GM23338 (cell line): ENCODE measurements around the gene TRIB2. TPM values are rescaled to one million over a fixed set of nuclear protein-coding genes. Genes with fewer than 3 reads are reported as not detected.

ENCODE experiments used
- ATAC-seq: fragments of 200-7000 bp; cut with Tn5 transposase; 3 replicates; pipeline ENCODE4 v1.9.1; 2020
- DNase-seq: peaks from one replicate; pipeline ENCODE4 v3.0.0-alpha.2; 2015; ENCODE audit warnings: low spot score
- H2AFZ ChIP-seq: fragments of 200-600 bp; sonication (generic); 2 replicates; pipeline ENCODE4 v1.8.0; 2016; ENCODE audit warnings: antibody characterized with exemption, mild to moderate bottlenecking, moderate library complexity
- H3F3A ChIP-seq: fragments of 200-600 bp; sonication (generic); replicated peaks from 2 replicates; pipeline ENCODE4 v1.8.0; 2017; ENCODE audit warnings: antibody characterized with exemption, mixed run types, low read depth
- H3K27ac ChIP-seq: fragments of 200-600 bp; sonication (generic); 2 replicates; pipeline ENCODE4 v1.6.1; 2016; ENCODE audit warnings: low read depth
- H3K27me3 ChIP-seq: fragments of 200-600 bp; sonication (generic); 2 replicates; pipeline ENCODE4 v1.8.0; 2016; ENCODE audit warnings: mild to moderate bottlenecking, mixed run types, moderate library complexity; ENCODE audit not compliant: insufficient read depth
- H3K36me3 ChIP-seq: fragments of 200-600 bp; sonication (generic); 2 replicates; pipeline ENCODE4 v1.8.0; 2016; ENCODE audit warnings: mild to moderate bottlenecking; ENCODE audit not compliant: insufficient read depth
- H3K4me1 ChIP-seq: fragments of 200-600 bp; sonication (generic); 2 replicates; pipeline ENCODE4 v1.8.0; 2016; ENCODE audit warnings: mild to moderate bottlenecking, moderate library complexity; ENCODE audit not compliant: insufficient read depth
- H3K4me2 ChIP-seq: fragments of 200-600 bp; sonication (generic); 2 replicates; pipeline ENCODE4 v1.7.1; 2017; ENCODE audit warnings: mixed run types
- H3K4me3 ChIP-seq: fragments of 200-600 bp; sonication (generic); 2 replicates; pipeline ENCODE4 v1.6.1; 2016; ENCODE audit warnings: mixed run types
- H3K79me2 ChIP-seq: fragments of 200-600 bp; sonication (generic); replicated peaks from 2 replicates; pipeline ENCODE4 v1.8.0; 2017; ENCODE audit warnings: mild to moderate bottlenecking; ENCODE audit not compliant: insufficient read depth
- H3K9me2 ChIP-seq: fragments of 200-600 bp; sonication (generic); 2 replicates; pipeline ENCODE4 v1.8.0; 2017; ENCODE audit not compliant: insufficient read depth
- H4K20me1 ChIP-seq: fragments of 200-600 bp; sonication (generic); replicated peaks from 2 replicates; pipeline ENCODE4 v1.8.0; 2017; ENCODE audit warnings: mild to moderate bottlenecking; ENCODE audit not compliant: insufficient read depth
- H3K27ac Mint-ChIP-seq: 2 replicates; pipeline ENCODE4 v1.8.0; 2020; ENCODE audit warnings: inconsistent platforms, mild to moderate bottlenecking, moderate library complexity, mixed read lengths
- H3K27me3 Mint-ChIP-seq: 3 replicates; pipeline ENCODE4 v1.8.0; 2022; ENCODE audit warnings: low read depth, mild to moderate bottlenecking, moderate library complexity, mixed read lengths, inconsistent platforms; ENCODE audit not compliant: insufficient read depth, poor library complexity
- H3K36me3 Mint-ChIP-seq: 3 replicates; pipeline ENCODE4 v1.8.0; 2021; ENCODE audit warnings: low read depth, mild to moderate bottlenecking, inconsistent platforms, moderate library complexity, mixed read lengths
- H3K4me1 Mint-ChIP-seq: 3 replicates; pipeline ENCODE4 v1.8.0; 2020; ENCODE audit warnings: mild to moderate bottlenecking, inconsistent platforms, mixed read lengths
- H3K4me3 Mint-ChIP-seq: 3 replicates; pipeline ENCODE4 v1.8.0; 2021; ENCODE audit warnings: moderate library complexity, mild to moderate bottlenecking, inconsistent platforms, mixed read lengths
- H3K9me3 Mint-ChIP-seq: 3 replicates; pipeline ENCODE4 v1.8.0; 2020; ENCODE audit warnings: moderate library complexity, mild to moderate bottlenecking, inconsistent platforms, mixed read lengths
- CREB1 ChIP-seq: fragments of 250-450 bp; sonication (Bioruptor Pico); IDR thresholded peaks from 2 replicates; pipeline ENCODE4 v1.5.0; 2020; ENCODE audit warnings: low read depth, mild to moderate bottlenecking, moderate library complexity
- EZH2 ChIP-seq: fragments of 200-600 bp; sonication (generic); IDR thresholded peaks from one replicate; pipeline ENCODE4 v1.8.0; 2017; ENCODE audit warnings: antibody characterized with exemption, mild to moderate bottlenecking, low read depth; ENCODE audit not compliant: unreplicated experiment
- JUNB ChIP-seq: IDR thresholded peaks from one replicate; pipeline ENCODE4 v1.6.1; 2016; ENCODE audit warnings: antibody characterized with exemption; ENCODE audit not compliant: unreplicated experiment
- POLR2AphosphoS5 ChIP-seq: IDR thresholded peaks from 2 replicates; pipeline ENCODE4 v1.6.1; 2016; ENCODE audit warnings: antibody characterized with exemption, low read depth
- STAT1 ChIP-seq: IDR thresholded peaks from one replicate; pipeline ENCODE4 v1.6.1; 2016; ENCODE audit warnings: antibody characterized with exemption; ENCODE audit not compliant: unreplicated experiment
- ZNF114 ChIP-seq: fragments of 250-450 bp; sonication (Bioruptor Pico); IDR thresholded peaks from 2 replicates; pipeline ENCODE4 v1.5.0; 2020; ENCODE audit warnings: mild to moderate bottlenecking, moderate library complexity
- ZNF331 ChIP-seq: fragments of 250-450 bp; sonication (Bioruptor Pico); IDR thresholded peaks from 2 replicates; pipeline ENCODE4 v1.5.0; 2020; ENCODE audit warnings: low read depth, mild to moderate bottlenecking, moderate library complexity
- polyA plus RNA-seq: library from polyadenylated mRNA; unstranded; fragments of >200 nt; fragmentation: Nextera tagmentation; extraction: Ambion mirVana; gene quantifications from 2 replicates; pipeline ENCODE4 v1.2.1, GENCODE V29; 2016
- total RNA-seq: library from RNA; depleted of rRNA; stranded (reverse); fragments of >200 nt; shearing (Covaris generic); gene quantifications from 2 replicates; pipeline ENCODE4 v1.2.3, GENCODE V29; 2014
- TF ChIP-seq, protein P1 (sequence below), 2 experiments: fragments of 200-600 bp in 1 of 2; sonication (generic) in 1 of 2; conservative IDR thresholded peaks; 2 replicates each; pipeline versions ENCODE4 v1.5.1 to v1.6.1; 2016 to 2017; ENCODE audit warnings: antibody characterized with exemption in 2 of 2, low read depth in 2 of 2, mild to moderate bottlenecking in 2 of 2, moderate library complexity in 1 of 2
- TF ChIP-seq, protein P2 (sequence below): fragments of 250-450 bp; sonication (Bioruptor Pico); IDR thresholded peaks from 2 replicates; pipeline ENCODE4 v1.5.0; 2020; ENCODE audit warnings: mild to moderate bottlenecking, moderate library complexity

TRIB2 gene
- total and polyA plus RNA-seq, 2 experiments from 2014 or later = 40.3 to 109 TPM

DNA sequence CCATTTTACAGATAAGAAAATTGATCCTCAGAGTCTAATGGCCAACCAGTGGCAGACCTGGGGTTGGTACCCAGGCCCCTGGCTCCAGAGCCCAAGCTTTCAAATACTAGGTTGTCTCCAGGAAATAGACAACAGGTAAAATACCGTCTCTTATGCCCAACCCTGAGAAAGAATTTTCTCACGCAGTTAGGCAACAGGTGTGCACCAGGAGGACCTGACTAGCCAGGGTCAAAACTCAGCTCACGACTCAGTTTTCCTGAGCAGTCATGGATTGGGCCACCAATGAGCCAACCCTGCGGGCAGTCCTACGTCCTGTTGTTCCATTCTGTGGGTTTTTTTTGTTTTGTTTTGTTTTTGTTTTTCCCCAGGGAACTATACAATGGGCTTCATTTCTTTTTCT lies 13.5 kb downstream of the TRIB2 start (continued):
- TF ChIP-seq, protein P1, sequence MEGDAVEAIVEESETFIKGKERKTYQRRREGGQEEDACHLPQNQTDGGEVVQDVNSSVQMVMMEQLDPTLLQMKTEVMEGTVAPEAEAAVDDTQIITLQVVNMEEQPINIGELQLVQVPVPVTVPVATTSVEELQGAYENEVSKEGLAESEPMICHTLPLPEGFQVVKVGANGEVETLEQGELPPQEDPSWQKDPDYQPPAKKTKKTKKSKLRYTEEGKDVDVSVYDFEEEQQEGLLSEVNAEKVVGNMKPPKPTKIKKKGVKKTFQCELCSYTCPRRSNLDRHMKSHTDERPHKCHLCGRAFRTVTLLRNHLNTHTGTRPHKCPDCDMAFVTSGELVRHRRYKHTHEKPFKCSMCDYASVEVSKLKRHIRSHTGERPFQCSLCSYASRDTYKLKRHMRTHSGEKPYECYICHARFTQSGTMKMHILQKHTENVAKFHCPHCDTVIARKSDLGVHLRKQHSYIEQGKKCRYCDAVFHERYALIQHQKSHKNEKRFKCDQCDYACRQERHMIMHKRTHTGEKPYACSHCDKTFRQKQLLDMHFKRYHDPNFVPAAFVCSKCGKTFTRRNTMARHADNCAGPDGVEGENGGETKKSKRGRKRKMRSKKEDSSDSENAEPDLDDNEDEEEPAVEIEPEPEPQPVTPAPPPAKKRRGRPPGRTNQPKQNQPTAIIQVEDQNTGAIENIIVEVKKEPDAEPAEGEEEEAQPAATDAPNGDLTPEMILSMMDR (conservative IDR thresholded peaks at IDR 0.05; ENCODE audit: low read depth in 2 of 2) = no peak
- TF ChIP-seq POLR2AphosphoS5 (no peak), JUNB (no peak), EZH2 (no peak)

DNA sequence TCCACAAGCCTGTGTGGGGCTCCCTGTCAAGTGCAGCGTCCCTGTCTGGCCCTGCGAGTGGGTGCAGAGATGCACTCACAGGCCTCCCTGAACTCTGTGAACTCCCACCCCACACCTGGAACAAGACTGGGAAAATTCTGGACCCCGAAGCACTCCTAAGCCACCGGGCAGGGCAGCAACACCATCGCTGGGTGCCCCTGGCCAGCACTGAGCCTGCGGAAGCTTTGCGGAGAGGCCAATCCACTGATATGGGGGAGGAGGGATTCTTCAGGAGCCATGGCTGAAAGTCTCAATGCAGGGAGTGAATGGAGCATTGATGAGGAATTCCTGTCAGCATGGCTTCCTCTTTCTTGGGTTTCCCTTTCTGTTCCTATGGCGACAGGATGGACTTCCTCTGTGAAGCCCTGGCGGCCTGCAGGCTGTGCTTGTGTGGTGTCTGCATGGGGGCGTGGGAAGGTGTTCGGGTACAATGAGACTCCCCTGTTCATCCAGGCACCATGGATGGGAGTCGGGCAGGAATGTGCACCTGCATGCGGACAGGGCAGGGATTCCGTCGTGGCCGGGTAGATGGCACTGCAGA lies 15.1 kb downstream of the TRIB2 start:
- Mint-ChIP-seq H3K4me3 (no peak overlapping the region), H3K27ac (no peak overlapping the region; the same call in 1 of the 2 replicates), H3K27me3 (peaks cover 13% of the 10 kb centered on the region), H3K36me3 (peaks cover 92% of the 10 kb centered on the region), H3K9me3 (no peaks in the 10 kb centered on the region), H3K4me1 (peaks cover 20% of the 10 kb centered on the region)
- H3K4me2 ChIP-seq = no peak overlapping the region
- ATAC-seq (no peak), DNase-seq (peak; percentile 39)
- no peak overlapping the region for H2AFZ ChIP-seq
- TF ChIP-seq ZNF114 (CRISPR knock-in tag) (no peak), POLR2AphosphoS5 (no peak), STAT1 (no peak), CREB1 (CRISPR knock-in tag) (no peak), ZNF331 (CRISPR knock-in tag) (no peak)
- TF ChIP-seq, protein P2, sequence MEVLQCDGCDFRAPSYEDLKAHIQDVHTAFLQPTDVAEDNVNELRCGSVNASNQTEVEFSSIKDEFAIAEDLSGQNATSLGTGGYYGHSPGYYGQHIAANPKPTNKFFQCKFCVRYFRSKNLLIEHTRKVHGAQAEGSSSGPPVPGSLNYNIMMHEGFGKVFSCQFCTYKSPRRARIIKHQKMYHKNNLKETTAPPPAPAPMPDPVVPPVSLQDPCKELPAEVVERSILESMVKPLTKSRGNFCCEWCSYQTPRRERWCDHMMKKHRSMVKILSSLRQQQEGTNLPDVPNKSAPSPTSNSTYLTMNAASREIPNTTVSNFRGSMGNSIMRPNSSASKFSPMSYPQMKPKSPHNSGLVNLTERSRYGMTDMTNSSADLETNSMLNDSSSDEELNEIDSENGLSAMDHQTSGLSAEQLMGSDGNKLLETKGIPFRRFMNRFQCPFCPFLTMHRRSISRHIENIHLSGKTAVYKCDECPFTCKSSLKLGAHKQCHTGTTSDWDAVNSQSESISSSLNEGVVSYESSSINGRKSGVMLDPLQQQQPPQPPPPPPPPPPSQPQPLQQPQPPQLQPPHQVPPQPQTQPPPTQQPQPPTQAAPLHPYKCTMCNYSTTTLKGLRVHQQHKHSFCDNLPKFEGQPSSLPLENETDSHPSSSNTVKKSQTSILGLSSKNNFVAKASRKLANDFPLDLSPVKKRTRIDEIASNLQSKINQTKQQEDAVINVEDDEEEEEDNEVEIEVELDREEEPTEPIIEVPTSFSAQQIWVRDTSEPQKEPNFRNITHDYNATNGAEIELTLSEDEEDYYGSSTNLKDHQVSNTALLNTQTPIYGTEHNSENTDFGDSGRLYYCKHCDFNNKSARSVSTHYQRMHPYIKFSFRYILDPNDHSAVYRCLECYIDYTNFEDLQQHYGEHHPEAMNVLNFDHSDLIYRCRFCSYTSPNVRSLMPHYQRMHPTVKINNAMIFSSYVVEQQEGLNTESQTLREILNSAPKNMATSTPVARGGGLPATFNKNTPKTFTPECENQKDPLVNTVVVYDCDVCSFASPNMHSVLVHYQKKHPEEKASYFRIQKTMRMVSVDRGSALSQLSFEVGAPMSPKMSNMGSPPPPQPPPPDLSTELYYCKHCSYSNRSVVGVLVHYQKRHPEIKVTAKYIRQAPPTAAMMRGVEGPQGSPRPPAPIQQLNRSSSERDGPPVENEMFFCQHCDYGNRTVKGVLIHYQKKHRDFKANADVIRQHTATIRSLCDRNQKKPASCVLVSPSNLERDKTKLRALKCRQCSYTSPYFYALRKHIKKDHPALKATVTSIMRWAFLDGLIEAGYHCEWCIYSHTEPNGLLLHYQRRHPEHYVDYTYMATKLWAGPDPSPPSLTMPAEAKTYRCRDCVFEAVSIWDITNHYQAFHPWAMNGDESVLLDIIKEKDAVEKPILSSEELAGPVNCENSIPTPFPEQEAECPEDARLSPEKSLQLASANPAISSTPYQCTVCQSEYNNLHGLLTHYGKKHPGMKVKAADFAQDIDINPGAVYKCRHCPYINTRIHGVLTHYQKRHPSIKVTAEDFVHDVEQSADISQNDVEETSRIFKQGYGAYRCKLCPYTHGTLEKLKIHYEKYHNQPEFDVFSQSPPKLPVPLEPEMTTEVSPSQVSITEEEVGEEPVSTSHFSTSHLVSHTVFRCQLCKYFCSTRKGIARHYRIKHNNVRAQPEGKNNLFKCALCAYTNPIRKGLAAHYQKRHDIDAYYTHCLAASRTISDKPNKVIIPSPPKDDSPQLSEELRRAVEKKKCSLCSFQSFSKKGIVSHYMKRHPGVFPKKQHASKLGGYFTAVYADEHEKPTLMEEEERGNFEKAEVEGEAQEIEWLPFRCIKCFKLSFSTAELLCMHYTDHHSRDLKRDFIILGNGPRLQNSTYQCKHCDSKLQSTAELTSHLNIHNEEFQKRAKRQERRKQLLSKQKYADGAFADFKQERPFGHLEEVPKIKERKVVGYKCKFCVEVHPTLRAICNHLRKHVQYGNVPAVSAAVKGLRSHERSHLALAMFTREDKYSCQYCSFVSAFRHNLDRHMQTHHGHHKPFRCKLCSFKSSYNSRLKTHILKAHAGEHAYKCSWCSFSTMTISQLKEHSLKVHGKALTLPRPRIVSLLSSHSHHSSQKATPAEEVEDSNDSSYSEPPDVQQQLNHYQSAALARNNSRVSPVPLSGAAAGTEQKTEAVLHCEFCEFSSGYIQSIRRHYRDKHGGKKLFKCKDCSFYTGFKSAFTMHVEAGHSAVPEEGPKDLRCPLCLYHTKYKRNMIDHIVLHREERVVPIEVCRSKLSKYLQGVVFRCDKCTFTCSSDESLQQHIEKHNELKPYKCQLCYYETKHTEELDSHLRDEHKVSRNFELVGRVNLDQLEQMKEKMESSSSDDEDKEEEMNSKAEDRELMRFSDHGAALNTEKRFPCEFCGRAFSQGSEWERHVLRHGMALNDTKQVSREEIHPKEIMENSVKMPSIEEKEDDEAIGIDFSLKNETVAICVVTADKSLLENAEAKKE (CRISPR knock-in tag) = no peak
- H3K36me3 ChIP-seq = peaks cover 11% of the 10 kb centered on the region; the same call in 1 of the 2 replicates
- H3K4me3 ChIP-seq = no peak overlapping the region
- no peaks in the 10 kb centered on the region for H3K27me3 ChIP-seq
- no peaks in the 10 kb centered on the region for H3K9me2 ChIP-seq
- H3K27ac ChIP-seq = no peak overlapping the region
- peaks cover 75% of the 10 kb centered on the region for H3K79me2 ChIP-seq
- H3F3A ChIP-seq = no peaks in the 10 kb centered on the region
- H4K20me1 ChIP-seq = peaks cover 33% of the 10 kb centered on the region
- H3K4me1 ChIP-seq = no peaks in the 10 kb centered on the region
